OCI-LY3 (cell line): ENCODE results near the gene ATP8A2.

ENCODE experiments used
- EZH2phosphoT487 ChIP-seq: fragments of 200-600 bp; shearing (Covaris generic); IDR thresholded peaks from 2 replicates; pipeline ENCODE4 v1.6.1; 2018; ENCODE audit warnings: antibody characterized with exemption, mixed run types, low read depth
- TF ChIP-seq, protein P1 (sequence below): fragments of 200-600, 300-600 bp; sonication (generic); IDR thresholded peaks from 2 replicates; pipeline ENCODE4 v1.5.1; 2014; ENCODE audit warnings: antibody characterized with exemption, low read length, low read depth

DNA sequence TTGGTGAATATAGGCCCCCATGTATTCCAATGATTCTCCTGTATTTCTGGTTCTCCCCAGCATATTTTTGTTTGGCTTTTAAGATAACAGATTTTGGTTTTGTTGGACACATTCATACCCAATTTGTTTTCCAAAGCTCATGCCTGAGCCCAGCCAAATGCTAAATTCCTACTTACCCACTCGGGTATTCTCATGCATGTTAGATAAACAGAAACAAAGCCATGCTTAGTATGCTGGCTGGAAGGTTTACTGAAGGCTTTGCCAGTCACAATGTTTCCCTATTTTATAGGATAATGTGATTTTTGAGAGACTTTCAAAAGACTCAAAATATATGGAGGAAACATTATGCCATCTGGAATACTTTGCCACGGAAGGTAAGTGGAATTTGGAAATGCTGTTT is 206.8 kb downstream of the ATP8A2 start:
- TF ChIP-seq, protein P1, sequence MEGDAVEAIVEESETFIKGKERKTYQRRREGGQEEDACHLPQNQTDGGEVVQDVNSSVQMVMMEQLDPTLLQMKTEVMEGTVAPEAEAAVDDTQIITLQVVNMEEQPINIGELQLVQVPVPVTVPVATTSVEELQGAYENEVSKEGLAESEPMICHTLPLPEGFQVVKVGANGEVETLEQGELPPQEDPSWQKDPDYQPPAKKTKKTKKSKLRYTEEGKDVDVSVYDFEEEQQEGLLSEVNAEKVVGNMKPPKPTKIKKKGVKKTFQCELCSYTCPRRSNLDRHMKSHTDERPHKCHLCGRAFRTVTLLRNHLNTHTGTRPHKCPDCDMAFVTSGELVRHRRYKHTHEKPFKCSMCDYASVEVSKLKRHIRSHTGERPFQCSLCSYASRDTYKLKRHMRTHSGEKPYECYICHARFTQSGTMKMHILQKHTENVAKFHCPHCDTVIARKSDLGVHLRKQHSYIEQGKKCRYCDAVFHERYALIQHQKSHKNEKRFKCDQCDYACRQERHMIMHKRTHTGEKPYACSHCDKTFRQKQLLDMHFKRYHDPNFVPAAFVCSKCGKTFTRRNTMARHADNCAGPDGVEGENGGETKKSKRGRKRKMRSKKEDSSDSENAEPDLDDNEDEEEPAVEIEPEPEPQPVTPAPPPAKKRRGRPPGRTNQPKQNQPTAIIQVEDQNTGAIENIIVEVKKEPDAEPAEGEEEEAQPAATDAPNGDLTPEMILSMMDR, result no peak
- no peak for TF ChIP-seq EZH2phosphoT487
